Coronary artery (tissue), 2 donors: ENCODE data around the gene RUBCNL.

ENCODE experiments used
- DNase-seq: peaks from one replicate; pipeline ENCODE4 v3.0.0-alpha.2; 2017; ENCODE audit warnings: low spot score
- H3K27ac ChIP-seq, 2 donors: fragments of 200-600 bp; sonication (generic); one replicate each; pipeline ENCODE4 v1.5.1; 2016 to 2019
- H3K4me3 ChIP-seq: fragments of 200-600 bp; sonication (generic); 2 replicates; pipeline ENCODE4 v1.5.1; 2016; ENCODE audit warnings: mild to moderate bottlenecking, moderate library complexity
- TF ChIP-seq, protein P1 (sequence below): fragments of 200-600 bp; sonication (generic); IDR thresholded peaks from one replicate; pipeline ENCODE4 v1.5.1; 2019; ENCODE audit warnings: antibody characterized with exemption

The RUBCNL gene

GRCh38 chr13:46295491-46296114 lies 91.4 kb downstream of the RUBCNL start:
- Histone ChIP-seq H3K27ac (peak overlapping the region in 1 of 2 donors; percentile 67), H3K4me3 (no peak overlapping the region)
- TF ChIP-seq, protein P1, sequence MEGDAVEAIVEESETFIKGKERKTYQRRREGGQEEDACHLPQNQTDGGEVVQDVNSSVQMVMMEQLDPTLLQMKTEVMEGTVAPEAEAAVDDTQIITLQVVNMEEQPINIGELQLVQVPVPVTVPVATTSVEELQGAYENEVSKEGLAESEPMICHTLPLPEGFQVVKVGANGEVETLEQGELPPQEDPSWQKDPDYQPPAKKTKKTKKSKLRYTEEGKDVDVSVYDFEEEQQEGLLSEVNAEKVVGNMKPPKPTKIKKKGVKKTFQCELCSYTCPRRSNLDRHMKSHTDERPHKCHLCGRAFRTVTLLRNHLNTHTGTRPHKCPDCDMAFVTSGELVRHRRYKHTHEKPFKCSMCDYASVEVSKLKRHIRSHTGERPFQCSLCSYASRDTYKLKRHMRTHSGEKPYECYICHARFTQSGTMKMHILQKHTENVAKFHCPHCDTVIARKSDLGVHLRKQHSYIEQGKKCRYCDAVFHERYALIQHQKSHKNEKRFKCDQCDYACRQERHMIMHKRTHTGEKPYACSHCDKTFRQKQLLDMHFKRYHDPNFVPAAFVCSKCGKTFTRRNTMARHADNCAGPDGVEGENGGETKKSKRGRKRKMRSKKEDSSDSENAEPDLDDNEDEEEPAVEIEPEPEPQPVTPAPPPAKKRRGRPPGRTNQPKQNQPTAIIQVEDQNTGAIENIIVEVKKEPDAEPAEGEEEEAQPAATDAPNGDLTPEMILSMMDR: no peak
- DNase-seq: no peak

DNA sequence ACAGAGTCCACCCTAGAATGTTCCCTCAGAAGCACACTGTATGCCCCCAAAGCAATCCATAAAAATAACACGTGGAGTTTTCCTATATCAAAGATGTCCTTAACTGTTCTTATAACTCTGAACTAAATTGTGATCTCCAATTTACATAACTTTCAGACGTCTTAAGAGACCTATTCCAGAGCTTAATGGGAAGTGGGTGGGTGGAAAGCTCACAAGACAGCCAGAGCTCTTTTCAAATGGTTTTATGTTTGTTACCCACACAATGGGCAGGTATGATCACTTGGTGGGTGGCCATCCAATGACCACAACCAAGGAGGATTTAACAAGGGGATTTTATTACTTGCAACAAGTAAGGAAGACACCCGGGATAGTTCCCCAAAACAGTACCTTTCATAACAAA lies 93.6 kb downstream of the RUBCNL start:
- Histone ChIP-seq H3K4me3 (no peak overlapping the region), H3K27ac (no peak overlapping the region)
- TF ChIP-seq, protein P1: no peak
- no peak for DNase-seq
